Right kidney (tissue), 9 donors: ENCODE measurements around the gene STH.
"Not testable (repeated sequence)": the region's sequence is repeated elsewhere in the genome, so short reads cannot be mapped to it uniquely, and the experiment has no call there.

Experiments
- DNase-seq: peaks from one replicate; pipeline ENCODE4 v3.0.0-alpha.2; 2016
- long read RNA-seq, 8 donors: transcript quantifications; one replicate each; lab custom pipeline, GENCODE V29; 2026

Gene STH
- long read RNA-seq, donor 1, result 0 reads
- long read RNA-seq, donor 2, result 0 reads
- long read RNA-seq, donor 3, result 0 reads
- long read RNA-seq, donor 4, result 0 reads
- long read RNA-seq, donor 5, result 0 reads
- long read RNA-seq, donor 6, result 0 reads
- long read RNA-seq, donor 7, result 0 reads
- long read RNA-seq, donor 8, result 0 reads

GRCh38 chr17:45998987-45999899, at the start of gene STH:
Gene STH (plus strand): TSS chr17:45999250. CDS start chr17:45999280, 30 bp downstream.
- DNase-seq, result no peak

DNA sequence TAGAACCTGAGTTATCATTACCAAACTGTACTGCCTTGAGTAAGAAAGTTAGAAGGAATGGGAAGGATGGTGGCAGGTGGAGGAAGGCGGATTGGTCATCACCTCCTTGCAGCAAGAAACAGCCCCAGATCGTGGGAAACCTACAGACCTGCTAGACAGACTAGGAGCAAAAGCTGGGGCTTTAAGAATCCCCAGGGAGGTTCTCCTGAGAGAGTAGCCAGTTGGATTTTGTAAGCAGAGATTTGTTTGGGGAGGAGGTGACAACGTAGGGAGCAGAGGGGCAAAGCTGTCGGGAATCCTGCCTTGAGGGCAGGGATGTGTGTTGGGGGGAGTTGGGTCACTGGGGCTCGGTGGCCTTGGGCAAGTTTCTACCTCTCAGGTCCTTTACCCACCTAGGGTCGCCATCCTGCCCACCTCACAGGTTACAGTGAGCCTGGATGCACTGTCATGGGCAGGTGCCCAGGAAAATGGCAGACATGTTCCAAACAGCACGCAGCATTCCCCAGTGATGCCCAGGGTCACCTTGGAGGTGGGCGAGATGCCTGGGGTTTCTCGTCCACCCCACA, 49.2 kb upstream of the STH start:
- DNase-seq, result no peak

DNA sequence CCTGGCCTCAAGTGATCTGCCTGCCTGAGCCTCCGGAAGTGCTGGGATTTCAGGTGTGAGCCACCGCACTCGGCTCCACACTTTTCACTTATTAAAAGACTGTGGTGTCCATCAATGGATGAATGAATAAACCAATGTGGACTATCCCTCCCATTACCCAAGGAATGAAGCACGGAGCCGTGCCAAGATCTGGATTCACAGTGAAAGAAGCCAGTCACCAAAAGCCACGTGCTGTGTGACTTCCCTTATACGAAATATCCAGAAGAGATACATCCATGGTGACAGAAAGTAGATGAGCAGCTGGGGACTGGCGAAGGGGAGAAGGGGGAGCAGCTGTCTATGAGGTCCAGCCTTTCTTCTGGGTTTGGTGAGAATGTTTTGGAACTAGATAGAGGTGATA, 48.2 kb upstream of the STH start:
- DNase-seq, result no peak

GRCh38 chr17:45951403-45951802, 47.6 kb upstream of the STH start:
- DNase-seq, result no peak

DNA sequence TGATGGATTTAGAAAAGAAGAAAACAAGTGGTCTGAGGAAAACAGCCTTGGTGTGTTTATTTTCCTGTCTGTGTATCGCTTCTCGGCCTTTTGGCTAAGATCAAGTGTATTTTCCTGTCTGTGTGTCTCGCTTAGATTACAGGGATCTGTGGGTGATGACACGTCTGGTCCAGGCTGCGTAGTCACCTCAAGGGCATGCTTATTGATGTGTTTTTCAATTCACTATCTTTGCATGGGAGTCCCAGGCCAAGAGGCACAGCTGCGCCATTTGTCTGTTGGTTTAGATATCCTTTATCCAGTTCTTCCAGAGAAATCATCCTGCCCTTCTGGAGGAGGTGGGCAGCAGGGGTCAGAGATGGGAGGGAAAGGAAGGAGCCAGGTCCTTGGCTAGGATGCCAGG, 47.1 kb upstream of the STH start:
- no peak for DNase-seq

DNA sequence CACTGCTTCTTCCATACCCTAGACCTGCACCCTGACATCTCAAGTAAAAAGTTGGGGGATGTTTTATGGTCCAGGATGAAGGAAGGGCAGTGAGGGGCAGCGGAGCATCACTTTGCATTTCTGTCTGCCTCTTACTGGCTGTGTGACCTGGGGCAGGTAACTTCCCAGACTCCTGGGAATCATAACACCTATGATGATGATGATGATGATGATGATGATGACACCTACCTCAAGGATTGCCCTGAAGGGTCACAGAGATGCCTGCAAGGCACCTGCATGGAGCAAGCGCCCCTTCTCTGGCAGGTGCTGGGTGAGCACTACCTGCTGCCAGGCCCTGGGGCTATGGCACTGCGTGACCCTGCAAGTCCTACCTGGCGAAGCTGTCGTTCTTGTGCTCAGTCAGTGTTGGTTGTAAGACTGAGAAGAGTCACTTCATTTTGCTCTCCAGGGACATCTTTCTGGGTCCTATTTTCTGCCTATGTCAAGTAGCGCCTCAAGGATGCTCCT, 46.2 kb upstream of the STH start:
- no peak for DNase-seq

GRCh38 chr17:45953561-45953960, 45.5 kb upstream of the STH start:
- DNase-seq, result no peak

DNA sequence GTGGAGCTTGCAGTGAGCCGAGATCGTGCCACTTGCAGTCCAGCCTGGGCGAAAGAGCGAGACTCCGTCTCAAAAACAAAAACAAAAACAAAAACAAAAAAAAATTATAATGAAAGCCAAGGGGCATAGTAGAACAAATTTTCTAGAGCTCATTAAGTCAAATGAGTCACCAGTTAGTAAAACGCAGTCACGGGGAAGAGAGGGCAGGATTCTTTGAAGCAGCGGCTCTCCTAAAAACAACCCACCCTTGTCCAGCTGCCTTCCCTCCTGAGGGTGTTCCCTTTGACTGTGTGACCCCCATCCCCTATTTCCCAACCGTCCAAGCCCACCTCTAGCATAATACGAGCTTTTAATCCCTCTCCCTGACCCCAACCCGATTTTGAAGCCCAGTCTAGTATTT, 44.1 kb upstream of the STH start:
- DNase-seq, result no peak

GRCh38 chr17:45955326-45955725, 43.7 kb upstream of the STH start:
- DNase-seq, result no peak

DNA sequence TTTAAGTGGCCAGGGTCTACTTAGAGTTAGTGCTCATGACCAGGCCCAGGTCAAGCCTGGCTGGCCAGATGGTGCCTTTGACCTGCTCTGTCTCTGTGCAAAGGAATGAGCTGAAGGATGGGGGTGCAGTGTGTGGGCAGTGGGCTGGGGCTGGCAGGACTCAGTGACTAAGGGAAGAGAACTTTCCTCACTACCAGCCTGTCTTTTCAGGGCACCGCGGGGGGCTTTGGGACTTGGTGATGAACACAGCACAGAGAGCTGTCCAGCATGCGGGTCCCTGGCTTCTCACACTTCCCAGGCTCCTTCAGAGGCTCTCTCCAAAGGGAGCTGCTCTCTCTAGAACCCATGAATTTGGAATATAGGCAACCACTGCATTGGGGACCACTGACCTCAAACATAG, 43.0 kb upstream of the STH start:
- DNase-seq, result no peak

DNA sequence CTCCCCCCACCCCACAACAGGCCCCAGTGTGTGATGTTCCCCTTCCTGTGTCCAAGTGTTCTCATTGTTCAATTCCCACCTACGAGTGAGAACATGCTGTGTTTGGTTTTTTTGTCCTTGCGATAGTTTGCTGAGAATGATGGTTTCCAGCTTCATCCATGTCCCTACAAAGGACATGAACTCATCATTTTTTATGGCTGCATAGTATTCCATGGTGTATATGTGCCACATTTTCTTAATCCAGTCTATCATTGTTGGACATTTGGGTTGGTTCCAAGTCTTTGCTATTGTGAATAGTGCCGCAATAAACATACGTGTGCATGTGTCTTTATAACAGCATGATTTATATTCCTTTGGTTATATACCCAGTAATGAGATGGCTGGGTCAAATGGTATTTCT, 42.3 kb upstream of the STH start:
- DNase-seq, result not testable (repeated sequence)

DNA sequence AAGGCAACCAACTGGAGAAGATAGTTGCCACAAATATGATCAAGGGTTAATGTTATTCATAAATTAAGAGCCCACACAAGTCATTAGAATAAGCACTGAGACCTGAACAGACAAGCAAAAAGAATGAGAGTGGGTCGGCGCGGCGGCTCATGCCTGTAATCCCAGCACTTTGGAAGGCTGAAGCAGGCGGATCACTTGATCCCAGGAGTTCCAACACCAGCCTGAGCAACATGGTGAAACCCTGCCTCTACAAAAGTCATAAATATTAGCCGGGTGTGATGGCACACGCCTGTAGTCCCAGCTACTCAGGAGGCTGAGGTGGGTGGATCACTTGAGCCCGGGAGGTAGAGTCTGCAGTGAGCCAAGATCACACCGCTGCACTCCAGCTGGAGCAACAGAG, 40.7 kb upstream of the STH start:
- no peak for DNase-seq

DNA sequence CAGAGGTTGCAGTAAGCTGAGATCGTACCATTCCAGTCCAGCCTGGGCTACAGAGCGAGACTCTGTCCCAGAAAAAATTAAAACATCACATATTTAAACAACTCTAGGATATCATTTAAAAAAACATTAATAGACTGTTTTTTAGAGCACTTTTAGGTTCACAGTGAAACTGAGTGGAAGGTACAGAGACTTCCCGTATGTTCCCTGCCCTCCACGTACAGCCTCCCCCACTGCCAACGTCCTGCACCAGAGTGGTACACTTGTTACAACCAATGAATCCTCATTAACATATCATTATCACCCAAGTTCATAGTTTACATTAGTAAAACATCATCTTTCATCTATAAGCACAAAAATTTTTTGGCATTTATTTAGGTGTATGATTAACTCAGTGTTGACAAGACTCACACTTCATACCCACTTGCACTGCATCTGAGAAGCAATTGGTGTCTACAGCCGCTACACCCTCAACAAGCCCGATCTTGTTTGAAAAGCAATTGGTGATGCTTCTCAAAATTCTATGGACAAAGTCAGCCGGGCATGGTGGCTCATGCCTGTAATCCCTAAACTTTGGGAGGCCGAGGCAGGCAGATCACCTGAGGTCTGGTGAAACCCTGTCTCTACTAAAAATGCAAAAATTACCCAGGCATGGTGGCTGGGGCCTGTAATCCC, 39.9 kb upstream of the STH start:
- no peak for DNase-seq

DNA sequence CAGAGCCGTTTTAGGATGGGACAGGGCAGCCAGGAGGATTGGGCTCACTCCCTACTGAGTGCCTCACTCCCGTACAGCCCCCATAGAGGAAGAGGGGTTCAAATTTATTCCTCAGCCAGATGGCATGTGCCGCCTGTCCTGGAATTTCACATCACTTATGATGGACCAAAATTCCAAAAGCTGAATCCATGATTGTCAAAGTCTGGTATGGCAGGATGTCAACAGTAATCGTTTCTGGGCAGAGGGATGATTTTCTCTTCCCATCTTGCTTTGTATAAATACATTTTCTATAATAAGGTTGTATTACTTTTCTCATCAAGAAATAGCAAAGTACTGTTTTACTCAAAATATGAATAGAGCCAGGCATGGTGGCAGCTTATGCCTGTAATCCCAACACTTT, 38.7 kb upstream of the STH start:
- no peak for DNase-seq

DNA sequence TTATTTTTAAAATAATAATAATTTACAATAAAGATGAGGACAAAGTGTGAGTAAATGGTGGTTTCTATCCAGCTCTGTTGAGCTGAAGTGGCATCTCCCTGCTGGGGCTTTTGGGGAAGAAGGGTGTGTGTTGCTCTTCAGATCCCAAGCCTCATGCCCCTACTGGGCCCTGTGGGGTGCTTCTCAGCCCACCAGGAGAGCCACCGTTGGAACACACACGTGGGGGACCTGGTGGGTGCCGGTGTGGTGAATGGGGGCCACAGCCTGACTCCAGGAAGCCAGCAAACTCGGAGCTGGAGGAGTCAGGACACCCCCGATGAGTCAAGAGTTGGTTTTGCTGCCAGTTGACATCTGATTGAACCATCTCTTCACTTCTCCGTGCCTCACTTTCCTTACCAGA, 37.8 kb upstream of the STH start:
- no peak for DNase-seq

DNA sequence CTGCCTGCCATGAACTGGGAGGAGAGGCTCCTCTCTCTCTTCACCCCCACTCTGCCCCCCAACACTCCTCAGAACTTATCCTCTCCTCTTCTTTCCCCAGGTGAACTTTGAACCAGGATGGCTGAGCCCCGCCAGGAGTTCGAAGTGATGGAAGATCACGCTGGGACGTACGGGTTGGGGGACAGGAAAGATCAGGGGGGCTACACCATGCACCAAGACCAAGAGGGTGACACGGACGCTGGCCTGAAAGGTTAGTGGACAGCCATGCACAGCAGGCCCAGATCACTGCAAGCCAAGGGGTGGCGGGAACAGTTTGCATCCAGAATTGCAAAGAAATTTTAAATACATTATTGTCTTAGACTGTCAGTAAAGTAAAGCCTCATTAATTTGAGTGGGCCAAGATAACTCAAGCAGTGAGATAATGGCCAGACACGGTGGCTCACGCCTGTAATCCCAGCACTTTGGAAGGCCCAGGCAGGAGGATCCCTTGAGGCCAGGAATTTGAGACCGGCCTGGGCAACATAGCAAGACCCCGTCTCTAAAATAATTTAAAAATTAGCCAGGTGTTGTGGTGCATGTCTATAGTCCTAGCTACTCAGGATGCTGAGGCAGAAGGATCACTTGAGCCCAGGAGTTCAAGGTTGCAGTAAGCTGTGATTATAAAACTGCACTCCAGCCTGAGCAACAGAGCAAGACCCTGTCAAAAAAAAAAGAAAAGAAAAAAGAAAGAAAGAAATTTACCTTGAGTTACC, 36.7 kb upstream of the STH start:
- no peak for DNase-seq

DNA sequence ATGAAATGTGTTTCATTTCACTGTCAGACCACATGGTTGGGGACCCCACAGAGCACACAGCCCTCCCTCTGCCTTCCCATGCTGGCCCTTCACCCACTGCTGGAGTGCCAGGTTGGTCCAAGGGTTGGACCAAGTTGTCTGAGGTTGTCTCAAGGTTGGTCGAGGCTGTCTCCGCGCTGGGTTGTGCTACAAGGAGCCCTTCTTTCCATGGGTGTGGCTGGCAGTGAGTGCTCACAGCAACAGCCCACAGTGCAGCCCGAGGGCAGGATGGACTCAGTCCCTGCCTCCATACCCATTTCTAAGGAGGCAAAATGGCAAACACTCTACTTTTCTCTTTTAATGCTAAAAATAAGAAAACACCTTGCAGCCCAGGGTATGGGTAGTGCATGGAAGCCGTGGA, 35.8 kb upstream of the STH start:
- no peak for DNase-seq

DNA sequence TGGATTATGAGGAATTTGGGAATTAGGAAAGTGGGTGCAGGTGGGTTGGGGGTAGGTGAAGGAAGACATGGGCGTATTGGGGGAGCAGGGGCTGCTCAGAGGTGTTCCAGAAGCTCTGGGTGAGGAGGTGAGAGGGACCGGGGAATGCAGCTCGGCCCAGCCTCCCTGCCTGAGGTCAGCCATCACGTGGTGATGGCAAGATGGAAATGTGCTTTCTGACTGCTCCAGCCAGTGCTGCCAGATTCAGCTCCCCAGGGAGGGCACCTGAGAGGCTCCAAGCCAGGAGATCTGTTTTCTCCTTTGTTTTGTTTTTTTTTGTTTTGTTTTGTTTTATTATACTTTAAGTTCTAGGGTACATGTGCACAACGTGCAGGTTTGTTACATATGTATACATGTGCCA, 35.2 kb upstream of the STH start:
- no peak for DNase-seq

DNA sequence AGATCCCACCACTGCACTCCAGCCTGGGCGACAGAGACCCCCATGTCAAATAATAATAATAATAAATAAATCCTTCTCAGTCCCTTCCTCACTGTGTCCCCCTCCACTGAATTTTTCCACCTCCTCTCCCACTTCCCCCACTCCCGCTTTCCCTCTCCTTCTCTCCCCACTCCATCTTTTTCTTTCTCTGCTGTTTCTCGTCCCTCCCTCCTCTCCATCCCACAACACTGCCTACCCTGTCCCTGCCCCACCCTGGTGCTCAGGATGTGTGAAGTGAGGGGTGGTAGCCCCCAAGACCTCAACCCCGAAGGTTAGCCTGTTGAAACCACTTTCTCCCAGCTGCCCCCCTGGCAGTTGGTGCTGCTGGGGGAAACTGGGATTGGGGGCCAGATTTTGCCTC, 34.4 kb upstream of the STH start:
- no peak for DNase-seq

DNA sequence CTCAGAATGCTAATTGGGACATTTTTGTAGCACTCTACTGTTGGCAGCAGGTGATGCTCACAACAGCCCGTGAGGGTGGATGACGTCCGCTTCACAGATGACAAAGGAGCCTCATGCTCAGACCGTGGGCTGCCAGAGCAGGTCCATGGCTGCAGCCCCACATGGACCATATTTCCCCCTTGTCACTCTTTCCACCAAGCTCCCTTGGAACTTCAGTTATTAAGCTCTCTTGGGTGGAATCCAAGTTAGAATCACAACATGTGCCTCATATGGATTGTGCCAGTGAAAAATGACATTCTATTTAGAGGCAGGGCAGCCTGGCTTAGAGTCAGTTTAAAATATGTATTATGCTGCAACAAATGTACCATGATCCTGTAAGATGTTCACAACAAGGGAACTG, 33.2 kb upstream of the STH start:
- DNase-seq, result no peak

GRCh38 chr17:45966606-45967280, 32.3 kb upstream of the STH start:
- no peak for DNase-seq

- DNase-seq, result no peak
Observed at GRCh38 chr17:45967378-45967777, 31.7 kb upstream of the STH start.
